ENCODE measurements around the gene TSPAN4.

Gene TSPAN4

GRCh38 chr11:855796-856195, 13.1 kb downstream of the TSPAN4 start:
- DNase-seq: no peak
- H3K27me3 ChIP-seq: no peaks in the 10 kb centered on the region
- no peak for TF ChIP-seq CTCF (IDR thresholded peaks at IDR 0.05; ENCODE audit: low read depth, low read length)
- peaks cover 15% of the 10 kb centered on the region for H3K4me1 ChIP-seq
- H3K36me3 ChIP-seq: no peaks in the 10 kb centered on the region
- H3K9me3 ChIP-seq: no peaks in the 10 kb centered on the region
- no peak overlapping the region for H3K4me3 ChIP-seq (ENCODE audit: low read depth, low read length)

- no peaks in the 10 kb centered on the region for H3K9me3 ChIP-seq
- no peak overlapping the region for H3K4me3 ChIP-seq (ENCODE audit: low read depth, low read length)
- H3K36me3 ChIP-seq: no peaks in the 10 kb centered on the region
- H3K27me3 ChIP-seq: no peaks in the 10 kb centered on the region
- H3K4me1 ChIP-seq: peaks cover 15% of the 10 kb centered on the region
- no peak for DNase-seq
- no peak for TF ChIP-seq CTCF (IDR thresholded peaks at IDR 0.05; ENCODE audit: low read depth, low read length)
Measured at GRCh38 chr11:856397-856796, 13.7 kb downstream of the TSPAN4 start.

GRCh38 chr11:858053-858761, 15.6 kb downstream of the TSPAN4 start:
- H3K27me3 ChIP-seq: no peaks in the 10 kb centered on the region
- no peak for TF ChIP-seq CTCF (IDR thresholded peaks at IDR 0.05; ENCODE audit: low read depth, low read length)
- H3K36me3 ChIP-seq: no peaks in the 10 kb centered on the region
- no peaks in the 10 kb centered on the region for H3K9me3 ChIP-seq
- peaks cover 25% of the 10 kb centered on the region for H3K4me1 ChIP-seq
- no peak for DNase-seq
- no peak overlapping the region for H3K4me3 ChIP-seq (ENCODE audit: low read depth, low read length)

- no peak for DNase-seq
- TF ChIP-seq CTCF (IDR thresholded peaks at IDR 0.05; ENCODE audit: low read depth, low read length): no peak
- H3K36me3 ChIP-seq: no peaks in the 10 kb centered on the region
- H3K4me3 ChIP-seq (ENCODE audit: low read depth, low read length): no peak overlapping the region; the same call in 1 of the 2 replicates
- H3K27me3 ChIP-seq: no peaks in the 10 kb centered on the region
- peaks cover 25% of the 10 kb centered on the region for H3K4me1 ChIP-seq
- H3K9me3 ChIP-seq: no peaks in the 10 kb centered on the region
Measured at GRCh38 chr11:858762-859339, 16.2 kb downstream of the TSPAN4 start.

- H3K9me3 ChIP-seq: no peaks in the 10 kb centered on the region
- TF ChIP-seq CTCF (IDR thresholded peaks at IDR 0.05; ENCODE audit: low read depth, low read length): no peak
- H3K27me3 ChIP-seq: no peaks in the 10 kb centered on the region
- H3K4me1 ChIP-seq: peaks cover 25% of the 10 kb centered on the region
- no peaks in the 10 kb centered on the region for H3K36me3 ChIP-seq
- H3K4me3 ChIP-seq (ENCODE audit: low read depth, low read length): peak overlapping the region; percentile 38
- DNase-seq: peak; percentile 90
Measured at GRCh38 chr11:859394-860131, 16.9 kb downstream of the TSPAN4 start.

Measured in BE2C (cell line).